OCI-M1 (cell line): Measurements from ENCODE around the gene ZNF44.
"Not testable (repeated sequence)": the region's sequence is repeated elsewhere in the genome, so short reads cannot be mapped to it uniquely, and the experiment has no call there.

Experiments
- DNase-seq: peaks from one replicate; lab custom pipeline; 2025; lab: John Stamatoyannopoulos, UW

ZNF44 gene

GRCh38 chr19:12294249-12295158 is at the start of gene ZNF44:
ZNF44 (minus strand) TSS chr19:12294883; CDS start chr19:12294694, 189 bp downstream.
- DNase-seq: peak; percentile 100

GRCh38 chr19:12333162-12334159 is 38.8 kb upstream of the ZNF44 start, which contains the start of gene ZNF563:
ZNF563 (minus strand) TSS chr19:12333633; CDS start chr19:12333482, 151 bp downstream.
- DNase-seq: peak; percentile 100

- peak; percentile 97 for DNase-seq
Measured at GRCh38 chr19:12331211-12331941, 36.7 kb upstream of the ZNF44 start.

GRCh38 chr19:12330340-12330739 is 35.7 kb upstream of the ZNF44 start:
- no peak for DNase-seq

GRCh38 chr19:12325690-12326089 is 31.0 kb upstream of the ZNF44 start:
- no peak for DNase-seq

- no peak for DNase-seq
Measured at GRCh38 chr19:12318782-12319413, 24.2 kb upstream of the ZNF44 start.

GRCh38 chr19:12314553-12314952 is 19.9 kb upstream of the ZNF44 start:
- peak; percentile 47 for DNase-seq

- not testable (repeated sequence) for DNase-seq
Measured at GRCh38 chr19:12308891-12309290, 14.2 kb upstream of the ZNF44 start.

GRCh38 chr19:12295191-12295590 is 508 bp upstream of the ZNF44 start:
- no peak for DNase-seq

GRCh38 chr19:12293777-12294248 is 870 bp downstream of the ZNF44 start:
- peak; percentile 98 for DNase-seq

- DNase-seq: no peak
Measured at GRCh38 chr19:12289790-12290065, 5.0 kb downstream of the ZNF44 start.

- DNase-seq: no peak
Measured at GRCh38 chr19:12287958-12288500, 6.7 kb downstream of the ZNF44 start.

GRCh38 chr19:12284631-12285030 is 10.1 kb downstream of the ZNF44 start:
- DNase-seq: no peak

GRCh38 chr19:12284226-12284625 is 10.5 kb downstream of the ZNF44 start:
- no peak for DNase-seq

- no peak for DNase-seq
Measured at GRCh38 chr19:12278713-12279112, 16.0 kb downstream of the ZNF44 start.

- DNase-seq: peak; percentile 53
Measured at GRCh38 chr19:12272980-12273901, 21.4 kb downstream of the ZNF44 start.

- DNase-seq: no peak
Measured at GRCh38 chr19:12272386-12272785, 22.3 kb downstream of the ZNF44 start.

- DNase-seq: no peak
Measured at GRCh38 chr19:12270854-12271253, 23.8 kb downstream of the ZNF44 start.

GRCh38 chr19:12265921-12266704 is 28.6 kb downstream of the ZNF44 start:
- no peak for DNase-seq
